HEK293T (cell line): Measurements from ENCODE around the gene AGPAT3.

Experiments used
- ARNT ChIP-seq: fragments of 450-650 bp; IDR thresholded peaks from 2 replicates; pipeline ENCODE4 v1.6.1; 2017; ENCODE audit warnings: mild to moderate bottlenecking
- BHLHE40 ChIP-seq: fragments of 450-650 bp; IDR thresholded peaks from 2 replicates; pipeline ENCODE4 v1.6.1; 2016; ENCODE audit warnings: mild to moderate bottlenecking, moderate library complexity, borderline replicate concordance
- PKNOX1 ChIP-seq: fragments of 450-650 bp; IDR thresholded peaks from 2 replicates; pipeline ENCODE4 v1.6.1; 2016
- SP1 ChIP-seq: fragments of 450-650 bp; IDR thresholded peaks from 2 replicates; pipeline ENCODE4 v1.6.1; 2017

GRCh38 chr21:43951911-43952703, 87.1 kb downstream of the AGPAT3 start:
- TF ChIP-seq ARNT: no peak
- no peak for TF ChIP-seq PKNOX1
- TF ChIP-seq SP1: no peak
- TF ChIP-seq BHLHE40: no peak
